DMS53 treated with DMSO at 0.1 percent for 48 hours (cell line): ENCODE results near the gene EXOC3.
"Not testable (repeated sequence)": the region's sequence is repeated elsewhere in the genome, so short reads cannot be mapped to it uniquely, and the experiment has no call there.

Source experiments
- DNase-seq: peaks from one replicate; lab custom pipeline; 2025; ENCODE audit not compliant: unreplicated experiment; lab: John Stamatoyannopoulos, UW

EXOC3 gene

GRCh38 chr5:407051-407450 is 35.9 kb upstream of the EXOC3 start:
- DNase-seq = no peak

GRCh38 chr5:407801-408268 is 35.1 kb upstream of the EXOC3 start:
- DNase-seq = no peak

- no peak for DNase-seq
Measured at GRCh38 chr5:410911-411517, 32.0 kb upstream of the EXOC3 start.

- DNase-seq = no peak
Measured at GRCh38 chr5:411728-412127, 31.2 kb upstream of the EXOC3 start.

GRCh38 chr5:414991-415927 is 27.7 kb upstream of the EXOC3 start:
- DNase-seq = not testable (repeated sequence)

GRCh38 chr5:415928-416635 is 26.9 kb upstream of the EXOC3 start:
- DNase-seq = no peak

- no peak for DNase-seq
Measured at GRCh38 chr5:416636-416960, 26.4 kb upstream of the EXOC3 start.

GRCh38 chr5:417301-418161 is 25.4 kb upstream of the EXOC3 start:
- no peak for DNase-seq

- DNase-seq = peak; percentile 29
Measured at GRCh38 chr5:418162-419121, 24.5 kb upstream of the EXOC3 start.

GRCh38 chr5:419970-420369 is 23.0 kb upstream of the EXOC3 start:
- no peak for DNase-seq

- DNase-seq = no peak
Measured at GRCh38 chr5:420632-421286, 22.2 kb upstream of the EXOC3 start.

GRCh38 chr5:421287-421880 is 21.6 kb upstream of the EXOC3 start:
- no peak for DNase-seq

GRCh38 chr5:421901-422300 is 21.1 kb upstream of the EXOC3 start:
- DNase-seq = no peak

GRCh38 chr5:422323-423232 is 20.4 kb upstream of the EXOC3 start:
- no peak for DNase-seq

- no peak for DNase-seq
Measured at GRCh38 chr5:423233-423565, 19.8 kb upstream of the EXOC3 start.

GRCh38 chr5:423626-424261 is 19.2 kb upstream of the EXOC3 start:
- no peak for DNase-seq

GRCh38 chr5:424301-425110 is 18.5 kb upstream of the EXOC3 start:
- DNase-seq = no peak
